KOPT-K1 (cell line): ENCODE measurements around the gene TGDS.
"Not testable (repeated sequence)": the region's sequence is repeated elsewhere in the genome, so short reads cannot be mapped to it uniquely, and the experiment has no call there.

Source experiments
- H3K27ac ChIP-seq: fragments of 200-600 bp; sonication (generic); 2 replicates; pipeline ENCODE4 v1.5.1; 2016; ENCODE audit warnings: antibody characterized with exemption, mild to moderate bottlenecking, low read depth, low read length; ENCODE audit not compliant: poor library complexity, severe bottlenecking
- H3K36me3 ChIP-seq: fragments of 200-600 bp; sonication (generic); 2 replicates; pipeline ENCODE4 v1.5.1; 2017; ENCODE audit warnings: antibody characterized with exemption, mild to moderate bottlenecking, low read length, moderate library complexity; ENCODE audit not compliant: insufficient read depth
- H3K9me3 ChIP-seq: fragments of 200-600 bp; sonication (generic); 2 replicates; pipeline ENCODE4 v1.5.1; 2017; ENCODE audit warnings: antibody characterized with exemption, low read length, mild to moderate bottlenecking; ENCODE audit not compliant: insufficient read depth, poor library complexity, severe bottlenecking

Gene TGDS, protein sequence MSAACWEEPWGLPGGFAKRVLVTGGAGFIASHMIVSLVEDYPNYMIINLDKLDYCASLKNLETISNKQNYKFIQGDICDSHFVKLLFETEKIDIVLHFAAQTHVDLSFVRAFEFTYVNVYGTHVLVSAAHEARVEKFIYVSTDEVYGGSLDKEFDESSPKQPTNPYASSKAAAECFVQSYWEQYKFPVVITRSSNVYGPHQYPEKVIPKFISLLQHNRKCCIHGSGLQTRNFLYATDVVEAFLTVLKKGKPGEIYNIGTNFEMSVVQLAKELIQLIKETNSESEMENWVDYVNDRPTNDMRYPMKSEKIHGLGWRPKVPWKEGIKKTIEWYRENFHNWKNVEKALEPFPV

DNA sequence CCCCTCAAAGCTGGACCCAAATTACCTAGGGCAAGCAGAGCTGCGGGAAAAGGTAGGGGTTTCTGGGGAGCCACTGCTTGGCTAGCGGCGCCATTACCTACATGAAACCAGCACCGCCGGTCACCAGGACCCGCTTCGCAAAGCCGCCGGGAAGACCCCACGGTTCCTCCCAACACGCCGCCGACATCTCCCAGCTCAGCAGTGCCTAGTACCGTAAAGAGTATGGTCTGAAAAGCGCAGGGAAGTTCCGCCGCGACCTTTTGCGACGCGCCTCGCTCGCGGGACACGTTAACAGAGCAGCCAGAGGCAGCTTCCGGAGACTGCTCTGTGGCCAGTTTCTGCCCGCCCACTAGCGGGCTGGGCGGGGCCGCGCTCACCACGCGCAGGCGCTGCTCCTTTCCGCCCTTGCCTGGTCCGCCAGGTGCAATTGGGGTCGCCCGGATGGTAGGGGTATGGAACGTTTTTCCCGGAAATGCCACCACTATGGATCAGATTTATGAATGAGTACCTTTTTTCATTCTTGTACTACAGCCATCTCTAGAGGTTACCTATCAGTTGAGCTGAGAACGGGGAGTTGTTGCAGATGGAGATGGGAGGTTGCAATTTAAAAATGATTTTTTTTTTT, at the start of gene TGDS:
TSS of gene TGDS (minus strand) at position 203 of the 625 bp plus-strand sequence. CDS start at position 187, 16 bp downstream.
- peak within 1 kb of the TSS; percentile 82 for H3K27ac ChIP-seq
- peaks cover 8% of the 10 kb centered on the region for H3K9me3 ChIP-seq
- peaks cover 31% of the 10 kb centered on the region for H3K36me3 ChIP-seq

DNA sequence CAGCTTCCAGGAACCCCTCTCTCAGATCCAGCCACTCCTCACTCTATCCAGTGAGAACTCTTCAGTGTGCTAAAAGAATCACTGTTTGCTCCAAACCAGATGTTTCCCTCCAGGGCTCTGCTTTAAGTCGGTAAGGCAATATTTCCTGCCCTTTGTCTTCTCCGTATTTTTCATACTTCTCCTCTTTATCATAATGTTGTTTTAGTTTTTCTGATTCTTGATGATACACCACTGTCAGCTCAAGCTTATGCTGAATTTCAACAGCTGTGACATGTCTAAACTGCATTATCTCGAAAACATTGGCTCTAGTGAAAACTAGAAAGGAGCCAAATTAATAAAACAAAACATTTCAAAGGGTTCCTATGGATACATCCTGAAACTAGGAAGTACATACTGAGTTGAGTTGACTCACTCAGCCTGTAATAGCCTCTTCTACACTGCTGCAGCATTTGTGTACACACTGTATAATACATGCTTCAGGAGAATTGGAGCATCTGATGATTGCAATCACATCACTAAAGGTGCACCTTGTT, 45.5 kb upstream of the TGDS start:
- Histone ChIP-seq H3K9me3 (no peaks in the 10 kb centered on the region), H3K27ac (no peak overlapping the region), H3K36me3 (no peaks in the 10 kb centered on the region)

DNA sequence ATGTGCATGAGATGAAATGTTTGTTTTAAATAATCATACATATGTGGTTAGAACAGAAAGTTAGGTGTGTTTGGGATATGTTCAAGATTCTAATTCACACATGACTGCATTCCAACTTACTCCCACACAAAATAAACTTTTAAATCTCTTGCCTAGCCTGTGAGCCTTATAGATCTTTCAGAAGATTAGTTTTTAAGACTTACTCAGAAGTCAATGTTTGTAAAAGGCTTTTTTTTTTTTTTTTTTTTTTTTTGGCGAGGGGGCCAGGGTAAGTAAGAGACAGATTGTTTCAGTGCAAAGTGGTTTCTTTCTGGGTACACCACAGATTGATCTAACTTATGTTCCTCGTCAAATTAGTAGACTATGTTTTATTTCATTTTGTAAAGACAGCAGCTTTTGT, 44.8 kb upstream of the TGDS start:
- Histone ChIP-seq H3K9me3 (no peaks in the 10 kb centered on the region), H3K36me3 (no peaks in the 10 kb centered on the region), H3K27ac (no peak overlapping the region)

DNA sequence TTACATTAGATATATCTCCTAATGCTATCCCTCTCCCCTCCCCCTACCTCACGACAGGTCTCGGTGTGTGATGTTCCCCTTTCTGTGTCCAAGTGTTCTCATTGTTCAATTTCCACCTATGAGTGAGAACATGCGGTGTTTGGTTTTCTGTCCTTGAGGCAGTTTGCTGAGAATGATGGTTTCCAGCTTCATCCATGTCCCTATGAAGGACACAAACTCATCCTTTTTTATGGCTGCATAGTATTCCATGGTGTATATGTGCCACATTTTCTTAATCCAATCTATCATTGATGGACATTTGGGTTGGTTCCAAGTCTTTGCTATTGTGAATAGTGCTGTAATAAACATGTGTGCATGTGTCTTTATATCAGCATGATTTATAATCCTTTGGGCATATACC, 41.7 kb upstream of the TGDS start:
- not testable (repeated sequence) for H3K36me3 ChIP-seq, H3K27ac ChIP-seq, H3K9me3 ChIP-seq

DNA sequence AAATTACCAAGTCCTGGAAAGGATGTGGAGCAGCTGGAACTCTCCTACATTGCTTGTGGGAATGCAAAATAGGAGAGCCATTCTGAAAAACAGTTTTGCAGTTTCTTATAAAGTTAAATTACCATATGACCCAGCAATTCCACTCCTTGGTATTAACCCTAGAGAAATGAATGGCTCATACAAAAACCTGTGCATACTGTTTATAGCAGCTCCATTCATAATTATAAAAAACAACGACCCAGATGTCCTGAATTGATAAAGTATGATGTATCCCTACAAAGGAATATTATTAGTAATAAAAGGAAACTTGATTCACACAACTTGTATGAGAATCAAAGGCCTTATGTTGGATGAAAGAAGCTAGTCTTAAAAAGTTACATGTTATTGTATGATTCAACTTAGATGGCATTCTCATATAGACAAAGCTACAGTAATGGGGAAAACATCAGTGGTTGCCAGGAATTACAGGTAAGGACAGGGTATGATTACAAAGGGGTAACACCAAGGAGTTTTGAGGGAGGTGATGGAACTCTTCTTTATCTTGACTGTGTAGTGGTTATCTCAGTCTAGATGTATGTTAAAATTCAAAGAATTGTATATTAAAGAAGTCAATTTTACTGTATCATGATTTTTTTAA, 41.1 kb upstream of the TGDS start:
- H3K9me3 ChIP-seq, result no peaks in the 10 kb centered on the region
- peaks cover 13% of the 10 kb centered on the region for H3K36me3 ChIP-seq
- no peak overlapping the region for H3K27ac ChIP-seq

DNA sequence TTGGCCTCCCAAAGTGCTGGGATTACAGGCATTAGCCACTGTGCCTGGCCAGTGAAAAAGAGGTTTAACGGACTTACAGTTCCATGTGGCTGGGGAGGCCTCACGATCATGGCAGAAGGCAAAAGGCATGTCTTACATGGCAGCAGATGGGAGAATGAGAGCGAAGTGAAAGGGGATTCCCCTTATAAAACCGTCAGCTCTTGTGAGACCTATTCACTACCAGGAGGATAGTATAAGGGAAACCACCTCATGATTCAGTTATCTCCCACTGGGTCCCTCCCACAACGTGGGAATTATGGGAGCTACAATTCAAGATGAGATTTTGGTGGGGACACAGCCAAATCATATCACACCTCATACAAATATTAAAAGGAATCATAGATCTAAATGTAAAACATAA, 40.1 kb upstream of the TGDS start:
- not testable (repeated sequence) for H3K9me3 ChIP-seq, H3K27ac ChIP-seq
- H3K36me3 ChIP-seq, result peaks cover 19% of the 10 kb centered on the region

DNA sequence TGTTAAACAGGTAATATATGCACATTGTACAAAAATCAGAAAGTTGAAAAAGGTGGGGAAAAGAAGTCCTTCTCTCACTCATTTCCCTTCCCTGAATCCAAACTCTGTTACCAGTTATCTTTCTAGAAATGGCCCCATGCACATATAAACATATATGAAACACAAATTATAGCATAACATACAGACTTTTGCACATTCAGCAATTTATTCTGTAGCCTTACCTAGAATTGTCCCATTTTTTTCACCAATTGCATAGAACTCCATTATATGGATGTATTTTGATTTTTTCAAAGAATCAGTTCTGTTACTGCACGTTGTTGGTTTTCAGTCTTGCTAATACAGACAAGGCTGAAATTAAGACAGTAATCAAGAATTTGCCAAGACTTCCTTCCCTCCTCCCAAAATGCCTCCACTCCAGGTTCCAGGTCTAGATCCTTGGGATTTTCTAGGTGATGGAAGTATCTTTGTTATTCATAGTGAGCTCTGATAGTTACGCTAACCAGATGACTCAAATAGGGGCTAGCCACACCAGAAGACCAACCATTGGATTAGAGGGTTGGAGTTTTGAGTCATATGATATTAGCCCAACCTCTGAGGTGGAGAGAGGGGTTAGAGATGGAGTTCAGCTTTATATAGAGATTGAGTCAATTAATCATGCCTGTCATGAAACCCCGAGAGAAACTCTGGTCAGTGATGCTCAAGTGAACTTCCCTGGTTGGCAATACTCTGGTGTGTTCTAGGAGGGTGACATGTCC, 36.5 kb upstream of the TGDS start:
- Histone ChIP-seq H3K36me3 (peaks cover 52% of the 10 kb centered on the region), H3K9me3 (no peaks in the 10 kb centered on the region), H3K27ac (no peak overlapping the region)

DNA sequence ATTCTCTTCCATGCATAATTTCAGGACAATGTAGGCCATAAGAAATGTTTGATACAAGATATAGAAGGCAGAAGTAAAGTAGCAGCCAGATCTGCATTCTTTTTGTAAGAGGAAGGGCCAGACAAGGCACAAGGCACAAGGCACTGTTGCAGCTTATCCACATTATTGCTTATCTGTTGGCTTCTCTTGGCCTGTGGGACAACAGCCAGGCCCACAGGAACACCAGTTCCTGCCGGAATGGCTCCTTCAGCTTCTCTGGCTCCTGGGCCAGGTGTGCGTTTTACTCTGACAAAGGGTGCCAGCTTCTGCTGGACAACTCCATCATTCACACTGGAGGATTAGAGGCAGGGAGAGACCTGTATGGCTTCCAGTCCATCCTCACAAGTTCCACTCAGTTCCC, 34.9 kb upstream of the TGDS start:
- H3K27ac ChIP-seq, result no peak overlapping the region
- H3K36me3 ChIP-seq, result peaks cover 66% of the 10 kb centered on the region
- H3K9me3 ChIP-seq, result no peaks in the 10 kb centered on the region

DNA sequence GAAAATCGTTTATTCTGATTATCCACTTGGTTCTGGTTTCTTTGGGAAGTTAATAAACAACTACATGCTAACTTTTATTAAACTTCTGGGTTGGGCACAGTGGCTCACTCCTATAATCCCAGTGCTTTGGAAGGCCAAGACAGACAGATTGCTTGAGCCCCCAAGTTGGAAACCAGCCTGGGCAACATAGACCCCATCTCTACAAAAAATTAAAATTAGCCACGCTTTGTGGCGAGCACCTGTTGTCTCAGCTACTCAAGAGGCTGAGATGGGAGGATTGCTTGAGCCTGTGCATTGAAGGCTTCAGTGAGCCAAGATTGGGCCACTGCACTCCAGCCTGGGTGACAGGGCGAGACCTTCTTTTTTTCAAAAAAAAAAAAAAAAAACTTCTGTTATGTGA, 27.4 kb upstream of the TGDS start:
- Histone ChIP-seq H3K36me3 (peaks cover 85% of the 10 kb centered on the region), H3K27ac (no peak overlapping the region)

DNA sequence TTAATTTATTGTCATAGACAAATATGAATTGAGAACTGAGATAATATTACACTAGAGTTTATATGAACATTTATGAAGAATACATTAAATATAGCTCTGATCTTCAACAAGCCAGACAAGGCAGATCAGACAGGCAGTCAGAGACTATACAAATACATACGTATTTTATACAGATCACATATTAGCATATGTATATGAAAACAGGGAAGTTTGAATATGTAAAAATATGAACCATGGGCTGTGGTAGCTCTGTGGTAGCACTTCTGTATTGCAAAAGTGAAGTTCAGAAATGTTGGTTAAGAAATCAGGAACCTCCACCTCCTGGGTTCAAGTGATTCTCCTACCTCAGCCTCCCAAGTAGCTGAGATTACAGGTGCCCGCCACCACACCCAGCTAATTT, 26.4 kb upstream of the TGDS start:
- H3K9me3 ChIP-seq, result no peaks in the 10 kb centered on the region
- peaks cover 85% of the 10 kb centered on the region for H3K36me3 ChIP-seq
- no peak overlapping the region for H3K27ac ChIP-seq

More for the DNA sequence above, 27.4 kb upstream of the TGDS start:
- H3K9me3 ChIP-seq, result no peaks in the 10 kb centered on the region

DNA sequence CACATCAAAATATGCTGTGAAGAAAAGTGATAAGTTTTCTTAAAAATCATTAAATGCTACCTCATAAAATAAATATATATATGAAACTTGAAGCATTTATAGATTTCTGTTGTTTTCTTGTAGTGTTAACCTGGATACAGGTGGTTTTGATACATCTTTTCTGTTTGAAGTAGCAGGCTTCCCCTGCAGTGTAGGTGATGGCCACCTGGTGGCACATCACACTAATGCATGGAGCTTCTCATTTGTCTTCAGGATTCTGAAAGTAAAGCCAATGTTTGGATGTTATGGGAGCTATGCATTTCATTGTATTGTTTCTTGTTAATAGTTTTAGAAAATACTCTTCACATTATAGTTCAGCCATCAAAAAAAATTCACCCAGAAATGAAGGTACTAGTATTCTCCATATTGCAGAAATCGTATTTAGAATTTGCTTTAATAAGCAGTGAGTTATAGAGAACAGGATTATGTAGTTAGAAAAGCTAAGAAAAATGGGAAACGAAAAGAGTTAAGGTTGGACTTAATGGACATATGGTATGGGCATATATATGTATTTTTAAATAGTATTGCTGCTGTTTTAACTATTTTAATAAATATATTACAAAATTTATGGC, 24.4 kb upstream of the TGDS start:
- no peaks in the 10 kb centered on the region for H3K9me3 ChIP-seq
- H3K27ac ChIP-seq, result no peak overlapping the region
- peaks cover 78% of the 10 kb centered on the region for H3K36me3 ChIP-seq

DNA sequence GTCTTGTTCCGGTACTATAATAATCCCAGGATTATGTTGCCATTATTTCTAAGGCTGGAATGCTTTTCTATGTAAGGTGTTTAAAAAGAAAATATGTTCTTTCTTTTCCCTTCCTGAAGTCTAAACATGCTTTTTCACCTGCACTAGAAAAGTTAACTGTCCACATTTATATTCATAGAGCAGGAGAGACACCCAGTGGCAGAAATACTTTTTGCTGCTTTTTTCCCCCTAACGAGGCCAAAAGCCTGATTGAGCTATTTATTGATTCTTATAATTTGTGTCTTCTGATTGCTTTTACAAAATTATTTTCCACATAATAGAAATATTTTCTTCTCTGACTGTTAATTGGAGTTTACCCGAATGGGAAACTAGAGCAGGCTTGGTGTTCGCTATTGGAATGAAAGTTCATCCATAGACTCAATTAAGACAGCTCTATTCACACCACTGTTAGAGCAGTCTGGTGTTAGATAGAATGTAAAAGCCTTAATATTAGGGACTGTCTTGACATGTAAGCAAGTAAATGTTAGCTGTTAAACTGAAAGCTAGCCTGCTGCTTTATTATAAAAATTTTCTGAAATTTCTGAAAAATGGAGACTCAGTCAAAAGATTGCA, 21.5 kb upstream of the TGDS start:
- peaks cover 83% of the 10 kb centered on the region for H3K36me3 ChIP-seq
- H3K27ac ChIP-seq, result no peak overlapping the region
- H3K9me3 ChIP-seq, result no peaks in the 10 kb centered on the region

DNA sequence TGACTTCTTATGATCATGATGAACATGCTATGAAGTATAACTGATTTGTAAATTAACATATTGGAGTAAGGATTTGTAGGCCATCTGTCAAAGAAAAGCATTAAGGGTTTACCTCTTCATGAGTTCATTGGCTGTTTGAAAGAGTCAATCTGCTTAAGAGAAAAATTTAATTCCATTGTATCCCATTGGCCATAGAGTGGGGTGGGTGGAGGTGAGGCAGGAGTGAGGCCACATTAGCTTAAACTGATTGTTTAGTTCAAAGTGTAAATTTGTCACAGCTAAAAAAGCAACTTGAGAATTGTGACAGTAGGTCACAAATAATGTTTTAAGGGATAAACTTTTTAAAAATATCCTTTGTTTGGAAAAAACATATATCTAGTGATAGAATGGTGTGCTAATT, 17.1 kb upstream of the TGDS start:
- Histone ChIP-seq H3K9me3 (no peaks in the 10 kb centered on the region), H3K27ac (no peak overlapping the region), H3K36me3 (peaks cover 85% of the 10 kb centered on the region)

DNA sequence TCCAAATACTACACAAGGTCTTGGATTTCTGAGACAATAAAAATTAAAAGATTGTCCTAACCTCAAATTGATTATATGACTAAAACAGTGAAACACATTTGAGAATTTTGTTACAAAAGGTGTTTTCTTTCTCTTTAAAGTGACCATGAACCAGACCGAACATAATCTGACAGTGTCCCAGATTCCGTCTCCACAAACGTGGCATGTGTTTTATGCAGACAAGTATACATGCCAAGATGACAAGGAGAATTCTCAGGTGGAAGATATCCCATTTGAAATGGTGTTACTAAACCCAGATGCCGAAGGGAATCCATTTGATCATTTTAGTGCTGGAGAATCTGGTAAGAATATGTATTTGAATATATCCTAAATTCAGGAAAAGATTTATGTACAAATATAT, 16.1 kb upstream of the TGDS start:
- Histone ChIP-seq H3K9me3 (no peaks in the 10 kb centered on the region), H3K36me3 (peaks cover 89% of the 10 kb centered on the region), H3K27ac (no peak overlapping the region)
